Stimulated activated CD8-positive, alpha-beta memory T cell treated with anti-CD3 and anti-CD28 coated beads, Interleukin-4, amount 100 ng/mL, for 4 hours (primary cell): Measurements from ENCODE around the gene RASSF7.

Experiments
- DNase-seq, 2 donors: peaks; one replicate each; pipeline ENCODE4 v3.0.0-alpha.2; 2020; ENCODE audit warnings: low read depth in 2 of 2, low spot score in 1 of 2

The RASSF7 gene

GRCh38 chr11:581342-581741 is 20.6 kb downstream of the RASSF7 start:
- DNase-seq: no peak

GRCh38 chr11:581752-582151 is 21.0 kb downstream of the RASSF7 start:
- DNase-seq: no peak

- DNase-seq: no peak
Measured at GRCh38 chr11:584287-584686, 23.5 kb downstream of the RASSF7 start.

- no peak for DNase-seq
Measured at GRCh38 chr11:586376-587316, 25.9 kb downstream of the RASSF7 start.

- no peak for DNase-seq
Measured at GRCh38 chr11:587546-587945, 26.8 kb downstream of the RASSF7 start.

GRCh38 chr11:587978-588380 is 27.2 kb downstream of the RASSF7 start:
- DNase-seq: peak; percentile 24 to 63

- DNase-seq: no peak
Measured at GRCh38 chr11:589798-590197, 29.0 kb downstream of the RASSF7 start.

- no peak for DNase-seq
Measured at GRCh38 chr11:590997-591396, 30.2 kb downstream of the RASSF7 start.

GRCh38 chr11:592501-592900 is 31.7 kb downstream of the RASSF7 start:
- no peak for DNase-seq

- DNase-seq: no peak
Measured at GRCh38 chr11:592918-593317, 32.1 kb downstream of the RASSF7 start.

GRCh38 chr11:593347-593746 is 32.6 kb downstream of the RASSF7 start:
- no peak for DNase-seq

- DNase-seq: no peak
Measured at GRCh38 chr11:595400-595799, 34.6 kb downstream of the RASSF7 start.

- DNase-seq: no peak
Measured at GRCh38 chr11:596374-596773, 35.6 kb downstream of the RASSF7 start.

GRCh38 chr11:597166-597725 is 36.5 kb downstream of the RASSF7 start:
- DNase-seq: no peak

- no peak for DNase-seq
Measured at GRCh38 chr11:598005-598680, 37.4 kb downstream of the RASSF7 start.

- DNase-seq: no peak
Measured at GRCh38 chr11:601573-602245, 40.9 kb downstream of the RASSF7 start.

GRCh38 chr11:603154-603553 is 42.4 kb downstream of the RASSF7 start:
- no peak for DNase-seq

GRCh38 chr11:605286-606129 is 44.7 kb downstream of the RASSF7 start:
- DNase-seq: no peak

- no peak for DNase-seq
Measured at GRCh38 chr11:606245-606644, 45.5 kb downstream of the RASSF7 start.

- DNase-seq: no peak
Measured at GRCh38 chr11:607020-607780, 46.4 kb downstream of the RASSF7 start.
